CD4-positive, CD25-positive, alpha-beta regulatory T cell (primary cell): ENCODE measurements around the gene CAMKMT. TPM values are rescaled to one million over a fixed set of nuclear protein-coding genes. Genes with fewer than 3 reads are reported as not detected.
"Not testable (repeated sequence)": the region's sequence is repeated elsewhere in the genome, so short reads cannot be mapped to it uniquely, and the experiment has no call there.

ENCODE experiments used
- ATAC-seq, 2 donors: fragments of 150-1000 bp; cut with Tn5 transposase; one replicate each; pipeline ENCODE4 v1.10.0; 2021; ENCODE audit warnings: low read depth in 2 of 2, moderate number of reproducible peaks in 2 of 2, moderate library complexity in 1 of 2
- DNase-seq, 3 donors: peaks; one replicate each; pipeline versions ENCODE4 v3.0.0 to v3.0.0-alpha.2; 2012 to 2022; ENCODE audit warnings: mixed read lengths in 1 of 3
- H3K27ac ChIP-seq: one replicate; pipeline ENCODE4 v1.7.0; 2013; ENCODE audit warnings: mild to moderate bottlenecking, low read length; ENCODE audit not compliant: insufficient read depth, poor library complexity, severe bottlenecking
- H3K27me3 ChIP-seq: one replicate; pipeline ENCODE4 v1.7.0; 2013; ENCODE audit warnings: low read length; ENCODE audit not compliant: control insufficient read depth, insufficient read depth
- H3K36me3 ChIP-seq: one replicate; pipeline ENCODE4 v1.7.0; 2013; ENCODE audit warnings: mild to moderate bottlenecking, low read length, moderate library complexity; ENCODE audit not compliant: control insufficient read depth, insufficient read depth
- H3K4me1 ChIP-seq: 2 replicates; pipeline ENCODE4 v1.7.0; 2013; ENCODE audit warnings: mild to moderate bottlenecking, low read length; ENCODE audit not compliant: insufficient read depth, control insufficient read depth, poor library complexity, severe bottlenecking
- H3K4me3 ChIP-seq: one replicate; pipeline ENCODE4 v1.7.0; 2013; ENCODE audit warnings: low read depth, mild to moderate bottlenecking, low read length, moderate library complexity
- H3K9me3 ChIP-seq, 2 experiments: 1 replicate in 1 of 2; 2 replicates in 1 of 2; pipeline ENCODE4 v1.7.0; 2013; ENCODE audit warnings: low read length in 2 of 2, mild to moderate bottlenecking in 1 of 2, moderate library complexity in 1 of 2; ENCODE audit not compliant: control insufficient read depth in 2 of 2
- H3K27ac Mint-ChIP-seq, 3 donors: one replicate each; pipeline ENCODE4 v1.8.0; 2020 to 2022; ENCODE audit warnings: mild to moderate bottlenecking in 3 of 3, mixed read lengths in 3 of 3, moderate library complexity in 2 of 3
- H3K27me3 Mint-ChIP-seq: one replicate; pipeline ENCODE4 v1.8.0; 2022; ENCODE audit warnings: mild to moderate bottlenecking, mixed read lengths
- H3K36me3 Mint-ChIP-seq: one replicate; pipeline ENCODE4 v1.8.0; 2020; ENCODE audit warnings: mixed read lengths
- H3K4me1 Mint-ChIP-seq, 4 donors: one replicate each; pipeline ENCODE4 v1.8.0; 2020 to 2022; ENCODE audit warnings: mixed read lengths in 4 of 4, mild to moderate bottlenecking in 1 of 4
- H3K4me3 Mint-ChIP-seq, 4 donors: one replicate each; pipeline ENCODE4 v1.8.0; 2020 to 2022; ENCODE audit warnings: mild to moderate bottlenecking in 4 of 4, mixed read lengths in 4 of 4, moderate library complexity in 3 of 4
- H3K9me3 Mint-ChIP-seq, 7 donors: one replicate each; pipeline ENCODE4 v1.8.0; 2020 to 2022; ENCODE audit warnings: mixed read lengths in 7 of 7, mild to moderate bottlenecking in 3 of 7, moderate library complexity in 2 of 7
- polyA plus RNA-seq, 4 donors: library from polyadenylated mRNA; unstranded; fragments of 300-500 nt; fragmentation: Illumina TruSeq; gene quantifications; one replicate each; pipeline ENCODE4 v1.2.3, GENCODE V29; 2021
- total RNA-seq: library from RNA; stranded (reverse); gene quantifications from one replicate; pipeline ENCODE4 v1.2.3, GENCODE V29; 2022

CAMKMT gene
- total and polyA plus RNA-seq, 5 donors from 2014 or later, result 17.6 to 27.6 (median 19.5) TPM

DNA sequence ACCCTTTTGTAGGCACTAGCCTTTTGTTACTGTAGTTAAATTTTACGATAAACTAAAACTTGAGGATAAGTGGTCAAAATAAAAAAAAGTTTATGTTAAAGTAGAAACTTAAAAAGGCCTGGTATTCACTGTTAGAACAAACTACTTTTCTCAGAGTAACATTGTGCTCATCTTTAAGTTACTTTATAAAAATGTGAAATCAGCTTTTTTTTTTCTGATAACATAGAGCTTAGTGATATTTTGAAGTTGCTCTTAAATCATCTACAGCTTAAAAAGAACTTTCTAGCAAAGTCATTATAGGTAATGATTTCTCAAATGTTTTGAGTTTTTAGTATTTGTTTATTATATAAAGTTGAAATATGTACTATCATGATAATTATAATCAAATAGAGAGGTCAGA lies 125.3 kb downstream of the CAMKMT start:
- ATAC-seq (no peak), DNase-seq (no peak)
- H3K4me1 ChIP-seq, result no peaks in the 10 kb centered on the region
- H3K4me1 Mint-ChIP-seq, result no peaks in the 10 kb centered on the region
- no peak overlapping the region for H3K4me3 ChIP-seq
- no peaks in the 10 kb centered on the region for H3K9me3 ChIP-seq
- H3K27ac ChIP-seq, result no peak overlapping the region
- no peaks in the 10 kb centered on the region for H3K27me3 ChIP-seq
- H3K27ac Mint-ChIP-seq, result no peak overlapping the region
- H3K36me3 ChIP-seq, result no peaks in the 10 kb centered on the region
- no peak overlapping the region for H3K4me3 Mint-ChIP-seq
- H3K9me3 Mint-ChIP-seq, result no peaks in the 10 kb centered on the region
- H3K27me3 Mint-ChIP-seq, result no peaks in the 10 kb centered on the region
- H3K36me3 Mint-ChIP-seq, result peaks cover 5% of the 10 kb centered on the region

GRCh38 chr2:44490726-44491125 lies 129.0 kb downstream of the CAMKMT start:
- Histone ChIP-seq H3K36me3 (no peaks in the 10 kb centered on the region), H3K4me3 (no peak overlapping the region), H3K27ac (no peak overlapping the region), H3K4me1 (no peaks in the 10 kb centered on the region), H3K27me3 (no peaks in the 10 kb centered on the region), H3K9me3 (no peaks in the 10 kb centered on the region)
- ATAC-seq, result no peak
- Mint-ChIP-seq H3K9me3 (no peaks in the 10 kb centered on the region), H3K4me1 (no peaks in the 10 kb centered on the region), H3K36me3 (peaks cover 7% of the 10 kb centered on the region), H3K27ac (no peak overlapping the region), H3K27me3 (no peaks in the 10 kb centered on the region), H3K4me3 (no peak overlapping the region)
- DNase-seq, result no peak

- Mint-ChIP-seq H3K4me1 (peaks cover 0 to 4% (median 1%) of the 10 kb centered on the region in 4 donors), H3K27ac (no peak overlapping the region)
Measured at GRCh38 chr2:44494006-44494405, 132.3 kb downstream of the CAMKMT start.

DNA sequence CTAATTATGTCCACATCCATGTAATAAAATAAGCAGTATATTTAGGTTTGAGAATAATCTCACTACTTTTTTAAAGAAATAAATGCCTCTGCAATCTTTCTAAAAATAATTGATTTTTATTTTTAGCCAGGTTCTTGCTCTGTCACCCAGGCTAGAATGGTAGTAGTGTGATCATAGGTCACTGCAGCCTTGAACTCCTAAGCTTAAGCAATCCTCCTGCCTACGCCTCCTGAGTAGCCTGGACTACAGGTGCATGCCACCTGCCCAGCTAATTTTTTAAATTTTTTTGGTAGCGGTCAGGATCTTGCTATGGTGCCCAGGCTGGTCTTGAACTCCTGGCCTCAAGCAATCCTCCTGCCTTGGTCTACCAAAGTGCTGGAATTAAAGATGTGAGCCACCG lies 133.3 kb downstream of the CAMKMT start:
- Mint-ChIP-seq H3K9me3 (no peaks in the 10 kb centered on the region), H3K27me3 (no peaks in the 10 kb centered on the region), H3K4me3 (no peak overlapping the region), H3K4me1 (peaks cover 0 to 4% (median 1%) of the 10 kb centered on the region in 4 donors), H3K36me3 (peaks cover 10% of the 10 kb centered on the region), H3K27ac (no peak overlapping the region)
- DNase-seq (no peak), ATAC-seq (no peak)
- H3K27me3 ChIP-seq, result no peaks in the 10 kb centered on the region
- H3K4me3 ChIP-seq, result no peak overlapping the region
- no peaks in the 10 kb centered on the region for H3K36me3 ChIP-seq
- no peaks in the 10 kb centered on the region for H3K9me3 ChIP-seq
- H3K4me1 ChIP-seq, result no peaks in the 10 kb centered on the region
- no peak overlapping the region for H3K27ac ChIP-seq

More at GRCh38 chr2:44494006-44494405, 132.3 kb downstream of the CAMKMT start:
- Histone ChIP-seq H3K4me3 (no peak overlapping the region), H3K36me3 (no peaks in the 10 kb centered on the region), H3K9me3 (no peaks in the 10 kb centered on the region), H3K4me1 (no peaks in the 10 kb centered on the region), H3K27ac (no peak overlapping the region), H3K27me3 (no peaks in the 10 kb centered on the region)
- no peak for DNase-seq
- no peak overlapping the region for H3K4me3 Mint-ChIP-seq
- ATAC-seq, result no peak
- H3K27me3 Mint-ChIP-seq, result no peaks in the 10 kb centered on the region
- H3K36me3 Mint-ChIP-seq, result peaks cover 10% of the 10 kb centered on the region
- H3K9me3 Mint-ChIP-seq, result no peaks in the 10 kb centered on the region

DNA sequence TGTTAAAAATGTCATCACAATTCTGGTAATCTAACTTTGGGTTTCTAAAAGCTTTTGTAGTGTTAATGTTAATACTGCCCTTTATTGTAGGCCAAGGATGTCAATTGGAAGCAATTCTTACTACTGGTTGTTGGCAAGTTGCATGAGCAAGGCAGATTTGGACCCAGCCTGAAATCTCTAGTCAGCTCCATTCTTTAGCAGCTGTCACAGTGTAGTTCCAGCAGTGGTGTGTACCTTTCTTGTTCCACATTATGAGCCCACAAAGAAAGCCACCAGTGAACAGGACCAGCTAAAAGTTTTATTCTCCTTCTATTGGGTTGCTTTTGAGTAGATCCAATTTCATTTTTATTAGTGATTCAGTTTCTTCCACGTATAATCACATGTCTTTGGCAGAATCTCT lies 133.8 kb downstream of the CAMKMT start:
- Mint-ChIP-seq H3K4me1 (peaks cover 0 to 4% (median 1%) of the 10 kb centered on the region in 4 donors), H3K36me3 (peaks cover 9% of the 10 kb centered on the region), H3K4me3 (no peak overlapping the region), H3K27me3 (no peaks in the 10 kb centered on the region), H3K9me3 (no peaks in the 10 kb centered on the region), H3K27ac (no peak overlapping the region)
- DNase-seq (no peak), ATAC-seq (no peak)
- Histone ChIP-seq H3K9me3 (no peaks in the 10 kb centered on the region), H3K4me1 (no peaks in the 10 kb centered on the region), H3K27me3 (no peaks in the 10 kb centered on the region), H3K36me3 (no peaks in the 10 kb centered on the region), H3K27ac (no peak overlapping the region), H3K4me3 (no peak overlapping the region)

GRCh38 chr2:44496130-44496529 lies 134.4 kb downstream of the CAMKMT start:
- no peak for ATAC-seq
- H3K4me1 ChIP-seq, result no peaks in the 10 kb centered on the region
- H3K9me3 ChIP-seq, result no peaks in the 10 kb centered on the region
- H3K27ac ChIP-seq, result no peak overlapping the region
- H3K4me3 ChIP-seq, result no peak overlapping the region
- no peak for DNase-seq
- no peaks in the 10 kb centered on the region for H3K36me3 ChIP-seq
- Mint-ChIP-seq H3K27ac (no peak overlapping the region), H3K4me1 (peaks cover 0 to 4% (median 1%) of the 10 kb centered on the region in 4 donors), H3K4me3 (no peak overlapping the region), H3K27me3 (no peaks in the 10 kb centered on the region), H3K9me3 (no peaks in the 10 kb centered on the region), H3K36me3 (peaks cover 6% of the 10 kb centered on the region)
- no peaks in the 10 kb centered on the region for H3K27me3 ChIP-seq

- no peak for ATAC-seq
- H3K4me1 Mint-ChIP-seq, result peaks cover 0 to 6% (median 2%) of the 10 kb centered on the region in 4 donors
- H3K27me3 Mint-ChIP-seq, result no peaks in the 10 kb centered on the region
- H3K36me3 ChIP-seq, result no peaks in the 10 kb centered on the region
- H3K9me3 Mint-ChIP-seq, result peaks cover 0 to 2% (median 0%) of the 10 kb centered on the region in 7 donors
- no peak overlapping the region for H3K4me3 ChIP-seq
- no peak overlapping the region for H3K27ac ChIP-seq
- peaks cover 9% of the 10 kb centered on the region for H3K36me3 Mint-ChIP-seq
- no peaks in the 10 kb centered on the region for H3K27me3 ChIP-seq
- no peak overlapping the region for H3K4me3 Mint-ChIP-seq
- no peak overlapping the region for H3K27ac Mint-ChIP-seq
- H3K9me3 ChIP-seq, result no peaks in the 10 kb centered on the region
- no peaks in the 10 kb centered on the region for H3K4me1 ChIP-seq
- DNase-seq, result no peak
Measured at GRCh38 chr2:44498551-44498950, 136.8 kb downstream of the CAMKMT start.

DNA sequence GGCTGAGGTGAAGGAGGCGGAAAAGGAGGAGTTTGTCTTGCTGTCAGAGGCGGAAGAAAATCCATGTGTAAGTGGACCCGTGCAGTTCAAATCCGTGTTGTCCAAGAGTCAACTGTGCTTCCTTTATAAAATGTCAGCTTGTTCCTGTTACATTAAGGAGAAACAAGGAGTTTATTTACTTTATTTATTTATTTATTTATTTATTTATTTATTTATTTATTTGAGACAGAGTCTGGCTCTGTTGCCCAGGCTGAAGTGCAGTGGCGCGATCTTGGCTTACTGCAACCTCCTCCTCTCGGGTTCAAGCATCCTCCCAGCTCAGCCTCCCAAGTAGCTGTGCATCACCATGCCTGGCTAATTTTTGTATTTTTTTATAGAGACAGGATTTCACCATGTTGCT lies 143.9 kb downstream of the CAMKMT start:
- peaks cover 20% of the 10 kb centered on the region for H3K36me3 Mint-ChIP-seq
- not testable (repeated sequence) for H3K36me3 ChIP-seq, H3K9me3 ChIP-seq, H3K4me3 ChIP-seq, H3K27me3 Mint-ChIP-seq, DNase-seq, H3K4me1 Mint-ChIP-seq, H3K9me3 Mint-ChIP-seq, ATAC-seq, H3K27ac Mint-ChIP-seq, H3K27ac ChIP-seq, H3K27me3 ChIP-seq, H3K4me1 ChIP-seq, H3K4me3 Mint-ChIP-seq
